PC-3 (cell line): ENCODE data around the gene SRRM3.

Source experiments
- CTCF ChIP-seq: fragments of 300-600 bp; sonication (generic); conservative IDR thresholded peaks from 2 replicates; pipeline ENCODE4 v1.5.1; 2017; ENCODE audit warnings: antibody characterized with exemption, low read depth, mild to moderate bottlenecking, low read length
- EZH2 ChIP-seq: fragments of 300-600 bp; sonication (generic); IDR thresholded peaks from one replicate; pipeline ENCODE4 v1.6.1; 2017; ENCODE audit warnings: antibody characterized with exemption, mild to moderate bottlenecking, low read length; ENCODE audit not compliant: unreplicated experiment

DNA sequence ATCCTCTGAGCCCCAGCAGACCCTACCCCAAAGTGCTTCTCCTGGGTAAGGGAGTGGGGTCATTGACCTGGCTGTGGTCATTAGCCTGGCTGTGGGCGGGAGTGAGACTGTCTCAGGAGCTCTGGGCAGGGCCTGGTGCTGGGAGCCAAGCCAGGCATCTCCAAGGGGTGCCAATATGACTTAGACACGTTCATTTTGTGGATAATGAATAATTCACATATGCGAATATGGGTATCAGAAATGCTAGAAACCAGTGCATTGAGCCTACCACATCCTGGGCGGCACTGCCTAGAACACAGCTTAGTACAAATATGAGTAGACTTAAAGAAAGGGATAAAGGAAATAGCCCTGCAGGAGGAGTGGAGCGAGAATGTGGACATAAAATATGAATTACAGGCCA, 14.4 kb upstream of the SRRM3 start:
- TF ChIP-seq CTCF (no peak), EZH2 (no peak)
